Measurements from ENCODE around the gene DTX2. TPM values are rescaled to one million over a fixed set of nuclear protein-coding genes. Genes with fewer than 3 reads are reported as not detected.
"Not testable (repeated sequence)": the region's sequence is repeated elsewhere in the genome, so short reads cannot be mapped to it uniquely, and the experiment has no call there.

Gene DTX2
- total RNA-seq, 2 experiments from 2014 or later = 28.0 to 30.6 TPM

DNA sequence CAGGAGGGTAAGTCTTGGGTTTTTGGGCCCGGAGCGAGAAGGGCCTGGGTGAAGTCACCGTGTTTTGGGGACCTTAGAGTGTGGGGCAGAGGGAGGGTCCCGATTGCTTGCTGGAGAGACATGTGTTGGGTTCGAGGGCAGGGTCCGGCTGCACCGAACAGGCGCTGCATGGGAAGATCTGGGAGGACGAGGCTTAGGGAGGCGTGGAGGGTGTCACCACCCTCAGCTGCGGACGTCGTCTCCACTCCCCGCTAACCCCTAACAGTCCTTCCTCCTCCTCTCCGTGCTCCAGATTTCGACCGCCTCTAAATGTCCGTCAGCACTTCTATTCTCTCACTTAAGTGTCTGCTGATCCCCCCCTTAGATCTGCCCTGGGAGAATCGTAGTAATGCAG is 88.3 kb downstream of the DTX2 start:
- POLR2A ChIA-PET; ATAC-seq; DNase-seq; H3K9me3 Mint-ChIP-seq (ENCODE audit: insufficient read depth); CTCF ChIA-PET; H3K27me3 Mint-ChIP-seq (ENCODE audit: low read depth): not testable (repeated sequence)
- Mint-ChIP-seq H3K4me3 (peak overlapping the region; percentile 91), H3K36me3 (ENCODE audit: low read depth) (peaks cover 14% of the 10 kb centered on the region), H3K4me1 (ENCODE audit: low read depth) (peaks cover 19% of the 10 kb centered on the region), H3K27ac (peak overlapping the region; percentile 91)

DNA sequence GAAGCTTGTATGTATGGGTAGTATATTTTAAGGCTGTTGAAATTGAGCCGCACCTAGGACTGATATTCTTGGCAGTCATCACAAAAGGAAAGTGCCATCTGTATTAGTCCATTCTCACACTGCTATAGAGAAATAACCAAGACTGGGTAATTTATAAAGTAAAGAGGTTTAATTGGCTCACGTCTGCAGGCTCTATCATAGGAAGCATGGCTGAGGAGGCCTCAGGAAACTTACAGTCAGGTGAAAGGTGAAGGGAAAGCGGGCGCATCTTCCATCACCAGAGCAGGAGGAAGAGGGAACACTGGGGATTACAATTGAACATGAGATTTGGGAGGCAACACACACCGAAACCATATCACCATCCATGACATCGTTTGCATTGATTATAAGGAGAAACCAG is 90.5 kb downstream of the DTX2 start:
- CTCF ChIA-PET; H3K27me3 Mint-ChIP-seq (ENCODE audit: low read depth); DNase-seq; H3K4me3 Mint-ChIP-seq; POLR2A ChIA-PET; H3K27ac Mint-ChIP-seq; H3K9me3 Mint-ChIP-seq (ENCODE audit: insufficient read depth); ATAC-seq: not testable (repeated sequence)
- Mint-ChIP-seq H3K4me1 (ENCODE audit: low read depth) (peaks cover 20% of the 10 kb centered on the region), H3K36me3 (ENCODE audit: low read depth) (peaks cover 20% of the 10 kb centered on the region)

Other genes with a start within 250 kb of the DTX2 start
- gene HSPB1, start 159.0 kb upstream of the DTX2 start, total RNA-seq = 10 to 100 TPM; 37.2 to 40.4 TPM
- gene YWHAG, start 102.7 kb upstream of the DTX2 start, total RNA-seq = 10 to 100 TPM; 77.9 to 79.3 TPM
- under 1 TPM in 1 of 2 experiments, not detected in 1; 0.47 TPM for gene SSC4D, start 52.0 kb upstream of the DTX2 start, total RNA-seq
- 1 to 10 TPM; 4.0 to 5.9 TPM for gene ZP3, start 36.8 kb upstream of the DTX2 start, total RNA-seq
- gene UPK3B, start 48.8 kb downstream of the DTX2 start, total RNA-seq = under 1 TPM; 0.68 to 0.92 TPM
- under 1 TPM; 0.16 to 0.18 TPM for gene SPDYE16, start 81.6 kb downstream of the DTX2 start, total RNA-seq
- 10 to 100 TPM; 16.5 to 17.7 TPM for gene POMZP3, start 165.6 kb downstream of the DTX2 start, total RNA-seq